OCI-LY3 (cell line): ENCODE data around the gene PTPRT.

ENCODE experiments used
- CTCF ChIP-seq: fragments of 200-600, 300-600 bp; sonication (generic); IDR thresholded peaks from 2 replicates; pipeline ENCODE4 v1.5.1; 2014; ENCODE audit warnings: antibody characterized with exemption, low read length, low read depth
- EZH2phosphoT487 ChIP-seq: fragments of 200-600 bp; shearing (Covaris generic); IDR thresholded peaks from 2 replicates; pipeline ENCODE4 v1.6.1; 2018; ENCODE audit warnings: antibody characterized with exemption, mixed run types, low read depth

GRCh38 chr20:42098418-42098817, 1091.3 kb downstream of the PTPRT start:
- no peak for TF ChIP-seq CTCF
- no peak for TF ChIP-seq EZH2phosphoT487
